HEK293 (cell line): ENCODE measurements around the gene EIF5B.

Source experiments
- CTCF ChIA-PET: fragments of 350-600 bp; formaldehyde crosslinking; extraction: SDS; loops from one replicate; lab custom pipeline; 2021; ENCODE audit warnings: antibody characterized with exemption; lab: Yijun Ruan, JAX
- POLR2A ChIA-PET: fragments of 300-600 bp; formaldehyde crosslinking; extraction: SDS; loops from one replicate; lab custom pipeline; 2020; ENCODE audit warnings: antibody characterized with exemption, inconsistent platforms; lab: Yijun Ruan, JAX
- H3K27ac ChIP-seq: fragments of 200-500 bp; sonication (Bioruptor generic); 2 replicates; pipeline ENCODE4 v1.5.1; 2014; ENCODE audit warnings: low read depth, low read length, control low read depth, inconsistent platforms; ENCODE audit errors: extremely low read depth
- H3K36me3 ChIP-seq, 2 experiments: fragments of 200-500 bp in 1 of 2; sonication (Bioruptor generic) in 1 of 2; 1 replicate in 1 of 2; 2 replicates in 1 of 2; pipeline ENCODE4 v1.5.1; 2014 to 2017; ENCODE audit warnings: inconsistent platforms in 2 of 2, low read length in 2 of 2; ENCODE audit not compliant: control insufficient read depth in 2 of 2, insufficient read depth in 1 of 2
- H3K4me1 ChIP-seq: fragments of 200-500 bp; sonication (Bioruptor generic); 2 replicates; pipeline ENCODE4 v1.5.1; 2014; ENCODE audit warnings: mild to moderate bottlenecking, low read length, inconsistent platforms; ENCODE audit not compliant: control insufficient read depth, insufficient read depth
- H3K4me3 ChIP-seq: 2 replicates; pipeline ENCODE4 v1.5.1; 2011; ENCODE audit warnings: low read depth, mild to moderate bottlenecking, control low read depth, low read length, moderate library complexity
- H3K9me3 ChIP-seq: fragments of 200-500 bp; sonication (Bioruptor generic); 2 replicates; pipeline ENCODE4 v1.5.1; 2014; ENCODE audit warnings: low read depth, low read length, inconsistent platforms; ENCODE audit not compliant: control insufficient read depth, insufficient read depth
- BCL11A ChIP-seq: fragments of 450-650 bp; formaldehyde crosslinking; IDR thresholded peaks from 2 replicates; pipeline ENCODE4 v1.5.1; 2016; ENCODE audit warnings: low read depth, missing biosample characterization, missing genetic modification characterization
- GLI2 ChIP-seq: fragments of 450-650 bp; formaldehyde crosslinking; IDR thresholded peaks from 2 replicates; pipeline ENCODE4; 2017; ENCODE audit warnings: missing biosample characterization, missing genetic modification characterization, low read depth, borderline replicate concordance
- GLIS1 ChIP-seq: fragments of 450-650 bp; formaldehyde crosslinking; IDR thresholded peaks from 2 replicates; pipeline ENCODE4 v1.5.1; 2016; ENCODE audit warnings: missing biosample characterization, missing genetic modification characterization
- SCRT2 ChIP-seq: fragments of 450-650 bp; formaldehyde crosslinking; IDR thresholded peaks from 2 replicates; pipeline ENCODE4 v1.5.1; 2016; ENCODE audit warnings: missing biosample characterization, missing genetic modification characterization
- SP2 ChIP-seq: fragments of 450-650 bp; formaldehyde crosslinking; IDR thresholded peaks from 2 replicates; pipeline ENCODE4 v1.5.1; 2016; ENCODE audit warnings: missing biosample characterization, missing genetic modification characterization
- ZBTB20 ChIP-seq: fragments of 450-650 bp; formaldehyde crosslinking; IDR thresholded peaks from 2 replicates; pipeline ENCODE4 v1.5.1; 2016; ENCODE audit warnings: missing biosample characterization, missing genetic modification characterization
- ZEB2 ChIP-seq: fragments of 450-650 bp; formaldehyde crosslinking; IDR thresholded peaks from 2 replicates; pipeline ENCODE4 v1.5.1; 2016; ENCODE audit warnings: missing biosample characterization, missing genetic modification characterization
- ZNF140 ChIP-seq: fragments of 450-650 bp; formaldehyde crosslinking; IDR thresholded peaks from 2 replicates; pipeline ENCODE4 v1.5.1; 2016; ENCODE audit warnings: missing biosample characterization, missing genetic modification characterization
- ZNF184 ChIP-seq: fragments of 450-650 bp; IDR thresholded peaks from 2 replicates; pipeline ENCODE4 v1.5.1; 2018; ENCODE audit warnings: missing biosample characterization, mild to moderate bottlenecking, missing genetic modification characterization
- ZNF274 ChIP-seq, 2 experiments: fragments of 200-500 bp in 1 of 2; fragments of 450-650 bp in 1 of 2; sonication (Bioruptor generic) in 1 of 2; formaldehyde crosslinking in 1 of 2; IDR thresholded peaks; 2 replicates each; pipeline versions ENCODE4 v1.5.1 to v1.6.1; 2014 to 2016; ENCODE audit warnings: borderline replicate concordance in 1 of 2, inconsistent platforms in 1 of 2, low read length in 1 of 2, missing biosample characterization in 1 of 2, missing genetic modification characterization in 1 of 2
- ZNF548 ChIP-seq: fragments of 450-650 bp; formaldehyde crosslinking; IDR thresholded peaks from 2 replicates; pipeline ENCODE4 v1.5.1; 2016; ENCODE audit warnings: missing biosample characterization, missing genetic modification characterization
- ZNF558 ChIP-seq: fragments of 450-650 bp; formaldehyde crosslinking; IDR thresholded peaks from 2 replicates; pipeline ENCODE4 v1.5.1; 2016; ENCODE audit warnings: missing biosample characterization, missing genetic modification characterization
- ZNF580 ChIP-seq: fragments of 450-650 bp; formaldehyde crosslinking; IDR thresholded peaks from 2 replicates; pipeline ENCODE4 v1.5.1; 2016; ENCODE audit warnings: missing biosample characterization, missing genetic modification characterization
- ZNF624 ChIP-seq: fragments of 450-650 bp; formaldehyde crosslinking; IDR thresholded peaks from 2 replicates; pipeline ENCODE4 v1.5.1; 2017; ENCODE audit warnings: missing biosample characterization, missing genetic modification characterization
- ZNF776 ChIP-seq: fragments of 450-650 bp; formaldehyde crosslinking; IDR thresholded peaks from 2 replicates; pipeline ENCODE4 v1.5.0; 2017; ENCODE audit warnings: missing biosample characterization, missing genetic modification characterization, borderline replicate concordance
- ZNF837 ChIP-seq: fragments of 450-650 bp; formaldehyde crosslinking; IDR thresholded peaks from 2 replicates; pipeline ENCODE4 v1.5.1; 2016; ENCODE audit warnings: missing biosample characterization, missing genetic modification characterization
- TF ChIP-seq, protein P1 (sequence below): fragments of 450-650 bp; formaldehyde crosslinking; IDR thresholded peaks from 2 replicates; pipeline ENCODE4 v1.5.1; 2016; ENCODE audit warnings: missing biosample characterization, missing genetic modification characterization

EIF5B gene

GRCh38 chr2:99414566-99414965, 77.4 kb downstream of the EIF5B start:
- TF ChIP-seq ZNF184 (no peak), ZNF776 (tag by site-specific recombination) (no peak), BCL11A (tag by site-specific recombination) (no peak), ZEB2 (tag by site-specific recombination) (no peak), GLIS1 (tag by site-specific recombination) (no peak), ZNF548 (no peak), ZNF140 (no peak), SP2 (tag by site-specific recombination) (no peak), ZNF274 (IDR thresholded peaks at IDR 0.05; ENCODE audit: low read length) (no peak), ZNF274 (tag by site-specific recombination; IDR thresholded peaks at IDR 0.05; ENCODE audit: borderline replicate concordance) (no peak)
- no peaks in the 10 kb centered on the region for H3K9me3 ChIP-seq
- CTCF ChIA-PET, result no interaction called here
- POLR2A ChIA-PET, result no interaction called here
- H3K4me3 ChIP-seq, result no peak overlapping the region
- no peak overlapping the region for H3K27ac ChIP-seq
- no peaks in the 10 kb centered on the region for H3K4me1 ChIP-seq
- peaks cover 47 to 89% of the 10 kb centered on the region in 2 experiments for H3K36me3 ChIP-seq

GRCh38 chr2:99417396-99417795, 80.2 kb downstream of the EIF5B start:
- H3K27ac ChIP-seq, result no peak overlapping the region
- no peak overlapping the region for H3K4me3 ChIP-seq
- peaks cover 55 to 95% of the 10 kb centered on the region in 2 experiments for H3K36me3 ChIP-seq
- ChIA-PET POLR2A (no interaction called here), CTCF (interaction anchor here (0.7 kb wide), 1 partner anchor 39 kb away, joined by 4 read pairs; no protein-coding TSS in a partner anchor)
- no peaks in the 10 kb centered on the region for H3K4me1 ChIP-seq
- TF ChIP-seq SCRT2 (tag by site-specific recombination), result no peak
- no peak for TF ChIP-seq ZNF837 (tag by site-specific recombination)
- TF ChIP-seq ZBTB20 (tag by site-specific recombination), result no peak
- no peak for TF ChIP-seq ZNF558 (tag by site-specific recombination)
- TF ChIP-seq ZNF548, result peak; percentile 71
- no peak for TF ChIP-seq ZNF580 (tag by site-specific recombination)
- H3K9me3 ChIP-seq, result no peaks in the 10 kb centered on the region

DNA sequence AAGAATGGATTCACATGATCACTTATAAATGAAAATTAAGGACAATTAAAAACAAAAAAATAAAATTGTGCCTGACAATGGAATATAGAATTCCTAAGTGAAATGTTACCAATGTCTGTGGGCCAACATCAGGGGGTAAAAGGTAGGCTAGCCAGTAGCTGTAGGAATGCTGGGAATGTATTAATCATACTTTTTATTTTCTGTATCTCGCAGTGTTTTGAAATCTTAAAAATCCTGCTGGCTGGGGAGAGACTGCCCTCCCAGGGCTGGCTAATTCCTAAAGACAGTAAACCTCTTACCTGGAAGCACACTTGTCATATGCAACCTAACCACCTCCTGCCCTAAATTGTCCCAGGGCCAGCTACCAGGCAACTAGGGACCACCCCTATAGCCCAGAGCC, 82.8 kb downstream of the EIF5B start:
- H3K27ac ChIP-seq, result no peak overlapping the region
- H3K36me3 ChIP-seq, result peaks cover 54 to 90% of the 10 kb centered on the region in 2 experiments
- POLR2A ChIA-PET, result no interaction called here
- TF ChIP-seq GLI2 (tag by site-specific recombination), result no peak
- TF ChIP-seq, protein P1, sequence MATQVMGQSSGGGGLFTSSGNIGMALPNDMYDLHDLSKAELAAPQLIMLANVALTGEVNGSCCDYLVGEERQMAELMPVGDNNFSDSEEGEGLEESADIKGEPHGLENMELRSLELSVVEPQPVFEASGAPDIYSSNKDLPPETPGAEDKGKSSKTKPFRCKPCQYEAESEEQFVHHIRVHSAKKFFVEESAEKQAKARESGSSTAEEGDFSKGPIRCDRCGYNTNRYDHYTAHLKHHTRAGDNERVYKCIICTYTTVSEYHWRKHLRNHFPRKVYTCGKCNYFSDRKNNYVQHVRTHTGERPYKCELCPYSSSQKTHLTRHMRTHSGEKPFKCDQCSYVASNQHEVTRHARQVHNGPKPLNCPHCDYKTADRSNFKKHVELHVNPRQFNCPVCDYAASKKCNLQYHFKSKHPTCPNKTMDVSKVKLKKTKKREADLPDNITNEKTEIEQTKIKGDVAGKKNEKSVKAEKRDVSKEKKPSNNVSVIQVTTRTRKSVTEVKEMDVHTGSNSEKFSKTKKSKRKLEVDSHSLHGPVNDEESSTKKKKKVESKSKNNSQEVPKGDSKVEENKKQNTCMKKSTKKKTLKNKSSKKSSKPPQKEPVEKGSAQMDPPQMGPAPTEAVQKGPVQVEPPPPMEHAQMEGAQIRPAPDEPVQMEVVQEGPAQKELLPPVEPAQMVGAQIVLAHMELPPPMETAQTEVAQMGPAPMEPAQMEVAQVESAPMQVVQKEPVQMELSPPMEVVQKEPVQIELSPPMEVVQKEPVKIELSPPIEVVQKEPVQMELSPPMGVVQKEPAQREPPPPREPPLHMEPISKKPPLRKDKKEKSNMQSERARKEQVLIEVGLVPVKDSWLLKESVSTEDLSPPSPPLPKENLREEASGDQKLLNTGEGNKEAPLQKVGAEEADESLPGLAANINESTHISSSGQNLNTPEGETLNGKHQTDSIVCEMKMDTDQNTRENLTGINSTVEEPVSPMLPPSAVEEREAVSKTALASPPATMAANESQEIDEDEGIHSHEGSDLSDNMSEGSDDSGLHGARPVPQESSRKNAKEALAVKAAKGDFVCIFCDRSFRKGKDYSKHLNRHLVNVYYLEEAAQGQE, result no peak
- no peak for TF ChIP-seq ZNF624
- no peaks in the 10 kb centered on the region for H3K4me1 ChIP-seq
- H3K9me3 ChIP-seq, result no peaks in the 10 kb centered on the region
- no peak overlapping the region for H3K4me3 ChIP-seq
- CTCF ChIA-PET, result interaction anchor here (0.7 kb wide), 1 partner anchor 19 kb away, joined by 3 read pairs; no protein-coding TSS in a partner anchor
